Nucleus accumbens (tissue), 56 donors: ENCODE measurements around the gene LENG9.
A peak's percentile ranks its signal among the peaks of the same experiment; 100 is the strongest.

Source experiments
- DNase-seq, 56 donors: peaks; one replicate each; lab custom pipeline; 2025; lab: John Stamatoyannopoulos, UW

LENG9 gene

GRCh38 chr19:54460230-54461005, 3.2 kb downstream of the LENG9 start:
- DNase-seq: no peak

GRCh38 chr19:54459282-54460229, 4.0 kb downstream of the LENG9 start:
- DNase-seq: no peak

GRCh38 chr19:54458648-54459281, 4.8 kb downstream of the LENG9 start:
- no peak for DNase-seq

GRCh38 chr19:54457773-54458647, 5.6 kb downstream of the LENG9 start:
- no peak for DNase-seq

GRCh38 chr19:54456423-54457373, 6.9 kb downstream of the LENG9 start:
- no peak for DNase-seq

GRCh38 chr19:54455786-54456422, 7.7 kb downstream of the LENG9 start:
- no peak for DNase-seq

GRCh38 chr19:54454781-54455675, 8.6 kb downstream of the LENG9 start:
- no peak for DNase-seq

GRCh38 chr19:54453921-54454780, 9.4 kb downstream of the LENG9 start:
- DNase-seq: no peak

GRCh38 chr19:54452626-54453025, 11.0 kb downstream of the LENG9 start:
- DNase-seq: no peak

DNA sequence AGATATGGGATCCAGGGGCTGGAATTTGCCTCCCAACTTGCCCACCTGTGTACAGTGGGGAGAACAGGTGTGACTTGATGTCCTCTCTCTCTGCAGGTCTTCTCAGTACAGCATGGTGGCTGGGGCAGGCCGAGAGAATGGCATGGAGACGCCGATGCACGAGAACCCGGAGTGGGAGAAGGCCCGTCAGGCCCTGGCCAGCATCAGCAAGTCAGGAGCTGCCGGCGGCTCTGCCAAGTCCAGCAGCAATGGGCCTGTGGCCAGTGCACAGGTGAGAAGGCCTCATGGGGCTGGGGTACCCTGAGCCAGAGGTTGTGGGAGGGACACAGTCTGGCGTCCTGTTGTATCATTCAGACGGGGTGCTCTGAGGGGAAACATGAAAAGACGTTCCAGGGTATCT, 11.6 kb downstream of the LENG9 start:
- no peak for DNase-seq

GRCh38 chr19:54451331-54451871, 12.2 kb downstream of the LENG9 start:
- DNase-seq: no peak

DNA sequence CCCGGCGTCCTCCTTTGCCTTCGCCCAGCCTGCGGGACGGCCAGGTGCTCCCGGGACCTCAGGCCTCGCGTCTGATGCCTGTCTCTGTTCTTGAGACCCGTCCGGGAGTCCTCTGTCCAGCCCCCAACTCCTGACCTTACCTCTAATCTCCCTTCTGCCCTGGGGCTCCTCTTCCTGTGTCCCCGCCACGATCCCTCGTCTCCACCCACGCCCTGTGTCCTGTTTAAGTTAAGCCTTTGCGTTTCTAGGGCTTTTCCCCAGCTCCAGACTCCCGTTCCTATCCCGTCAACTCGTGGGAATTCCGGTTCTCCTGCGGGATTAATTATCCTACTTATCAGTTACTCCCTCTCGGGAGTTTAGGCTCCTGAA, 13.9 kb downstream of the LENG9 start:
- no peak for DNase-seq

GRCh38 chr19:54448774-54449700, 14.5 kb downstream of the LENG9 start, which contains the start of gene LENG8:
Gene LENG8 (plus strand): TSS chr19:54449199. CDS start chr19:54451345, 2,146 bp downstream.
- peak; percentile 87 to 99 (median 97) for DNase-seq

GRCh38 chr19:54448040-54448773, 15.4 kb downstream of the LENG9 start:
- DNase-seq: peak in 33 of 56 donors; percentile 16 to 63 (median 49)
